SK-N-SH treated with all-trans-retinoic acid at 6 μM for 48 hours (cell line): ENCODE measurements around the gene EOLA1.
"Not testable (repeated sequence)": the region's sequence is repeated elsewhere in the genome, so short reads cannot be mapped to it uniquely, and the experiment has no call there.

ENCODE experiments used
- ZNF70 ChIP-seq: fragments of 450-650 bp; formaldehyde crosslinking; IDR thresholded peaks from 2 replicates; pipeline ENCODE4 v1.5.0; 2020; ENCODE audit warnings: mild to moderate bottlenecking, moderate library complexity
- TF ChIP-seq, protein P1 (sequence below): fragments of 250-450 bp; sonication (Bioruptor Pico); IDR thresholded peaks from 2 replicates; pipeline ENCODE4 v1.8.0; 2020; ENCODE audit warnings: mild to moderate bottlenecking, moderate library complexity, borderline replicate concordance
- TF ChIP-seq, protein P2 (sequence below): fragments of 250-450 bp; sonication (Bioruptor Pico); IDR thresholded peaks from 2 replicates; pipeline ENCODE4 v1.5.0; 2020; ENCODE audit warnings: mild to moderate bottlenecking, moderate library complexity
- TF ChIP-seq, protein P3 (sequence below): fragments of 250-450 bp; sonication (Bioruptor Pico); IDR thresholded peaks from 2 replicates; pipeline ENCODE4 v1.5.1; 2020; ENCODE audit warnings: low read depth, mild to moderate bottlenecking, moderate library complexity

DNA sequence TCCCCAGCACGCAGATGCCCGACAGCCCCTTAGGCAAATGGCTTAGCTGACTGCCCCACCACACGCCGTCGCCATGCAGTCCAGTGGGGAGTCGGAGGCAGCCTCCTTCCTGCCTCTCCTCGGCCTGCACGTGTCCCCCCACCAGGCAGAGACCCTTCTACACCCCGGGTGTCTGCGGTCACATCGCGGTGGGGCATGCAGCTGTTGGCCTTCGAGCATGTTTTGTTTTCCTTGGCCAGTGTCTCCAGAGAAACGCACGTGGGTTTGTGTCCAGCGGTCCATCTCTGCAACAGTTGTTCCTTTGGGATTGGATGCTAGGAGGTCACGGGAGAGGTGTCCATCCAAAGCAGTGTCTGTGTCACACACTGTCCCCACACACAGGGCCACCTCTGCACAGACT lies 54.4 kb downstream of the EOLA1 start, which contains the start of gene HSFX2:
- TF ChIP-seq, protein P1, sequence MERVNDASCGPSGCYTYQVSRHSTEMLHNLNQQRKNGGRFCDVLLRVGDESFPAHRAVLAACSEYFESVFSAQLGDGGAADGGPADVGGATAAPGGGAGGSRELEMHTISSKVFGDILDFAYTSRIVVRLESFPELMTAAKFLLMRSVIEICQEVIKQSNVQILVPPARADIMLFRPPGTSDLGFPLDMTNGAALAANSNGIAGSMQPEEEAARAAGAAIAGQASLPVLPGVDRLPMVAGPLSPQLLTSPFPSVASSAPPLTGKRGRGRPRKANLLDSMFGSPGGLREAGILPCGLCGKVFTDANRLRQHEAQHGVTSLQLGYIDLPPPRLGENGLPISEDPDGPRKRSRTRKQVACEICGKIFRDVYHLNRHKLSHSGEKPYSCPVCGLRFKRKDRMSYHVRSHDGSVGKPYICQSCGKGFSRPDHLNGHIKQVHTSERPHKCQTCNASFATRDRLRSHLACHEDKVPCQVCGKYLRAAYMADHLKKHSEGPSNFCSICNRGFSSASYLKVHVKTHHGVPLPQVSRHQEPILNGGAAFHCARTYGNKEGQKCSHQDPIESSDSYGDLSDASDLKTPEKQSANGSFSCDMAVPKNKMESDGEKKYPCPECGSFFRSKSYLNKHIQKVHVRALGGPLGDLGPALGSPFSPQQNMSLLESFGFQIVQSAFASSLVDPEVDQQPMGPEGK (CRISPR knock-in tag): not testable (repeated sequence)
- TF ChIP-seq, protein P2, sequence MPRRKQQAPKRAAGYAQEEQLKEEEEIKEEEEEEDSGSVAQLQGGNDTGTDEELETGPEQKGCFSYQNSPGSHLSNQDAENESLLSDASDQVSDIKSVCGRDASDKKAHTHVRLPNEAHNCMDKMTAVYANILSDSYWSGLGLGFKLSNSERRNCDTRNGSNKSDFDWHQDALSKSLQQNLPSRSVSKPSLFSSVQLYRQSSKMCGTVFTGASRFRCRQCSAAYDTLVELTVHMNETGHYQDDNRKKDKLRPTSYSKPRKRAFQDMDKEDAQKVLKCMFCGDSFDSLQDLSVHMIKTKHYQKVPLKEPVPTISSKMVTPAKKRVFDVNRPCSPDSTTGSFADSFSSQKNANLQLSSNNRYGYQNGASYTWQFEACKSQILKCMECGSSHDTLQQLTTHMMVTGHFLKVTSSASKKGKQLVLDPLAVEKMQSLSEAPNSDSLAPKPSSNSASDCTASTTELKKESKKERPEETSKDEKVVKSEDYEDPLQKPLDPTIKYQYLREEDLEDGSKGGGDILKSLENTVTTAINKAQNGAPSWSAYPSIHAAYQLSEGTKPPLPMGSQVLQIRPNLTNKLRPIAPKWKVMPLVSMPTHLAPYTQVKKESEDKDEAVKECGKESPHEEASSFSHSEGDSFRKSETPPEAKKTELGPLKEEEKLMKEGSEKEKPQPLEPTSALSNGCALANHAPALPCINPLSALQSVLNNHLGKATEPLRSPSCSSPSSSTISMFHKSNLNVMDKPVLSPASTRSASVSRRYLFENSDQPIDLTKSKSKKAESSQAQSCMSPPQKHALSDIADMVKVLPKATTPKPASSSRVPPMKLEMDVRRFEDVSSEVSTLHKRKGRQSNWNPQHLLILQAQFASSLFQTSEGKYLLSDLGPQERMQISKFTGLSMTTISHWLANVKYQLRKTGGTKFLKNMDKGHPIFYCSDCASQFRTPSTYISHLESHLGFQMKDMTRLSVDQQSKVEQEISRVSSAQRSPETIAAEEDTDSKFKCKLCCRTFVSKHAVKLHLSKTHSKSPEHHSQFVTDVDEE (CRISPR knock-in tag): not testable (repeated sequence)
- TF ChIP-seq, protein P3, sequence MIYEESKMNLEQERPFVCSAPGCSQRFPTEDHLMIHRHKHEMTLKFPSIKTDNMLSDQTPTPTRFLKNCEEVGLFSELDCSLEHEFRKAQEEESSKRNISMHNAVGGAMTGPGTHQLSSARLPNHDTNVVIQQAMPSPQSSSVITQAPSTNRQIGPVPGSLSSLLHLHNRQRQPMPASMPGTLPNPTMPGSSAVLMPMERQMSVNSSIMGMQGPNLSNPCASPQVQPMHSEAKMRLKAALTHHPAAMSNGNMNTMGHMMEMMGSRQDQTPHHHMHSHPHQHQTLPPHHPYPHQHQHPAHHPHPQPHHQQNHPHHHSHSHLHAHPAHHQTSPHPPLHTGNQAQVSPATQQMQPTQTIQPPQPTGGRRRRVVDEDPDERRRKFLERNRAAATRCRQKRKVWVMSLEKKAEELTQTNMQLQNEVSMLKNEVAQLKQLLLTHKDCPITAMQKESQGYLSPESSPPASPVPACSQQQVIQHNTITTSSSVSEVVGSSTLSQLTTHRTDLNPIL: not testable (repeated sequence)
- TF ChIP-seq ZNF70: not testable (repeated sequence)
